ENCODE results near the gene CNTN4.

The CNTN4 gene

GRCh38 chr3:2579206-2579605, 480.5 kb downstream of the CNTN4 start:
- H3K4me1 ChIP-seq (ENCODE audit: low read depth, poor library complexity, severe bottlenecking): no peaks in the 10 kb centered on the region
- no peaks in the 10 kb centered on the region for H3K27me3 ChIP-seq (ENCODE audit: insufficient read depth, low read depth)
- no peak overlapping the region for H3K27ac ChIP-seq
- no peaks in the 10 kb centered on the region for H3K36me3 ChIP-seq (ENCODE audit: insufficient read depth)
- no peak overlapping the region for H3K4me3 ChIP-seq (IDR thresholded peaks at IDR 0.05; ENCODE audit: insufficient read depth, low read depth, low read length)
- TF ChIP-seq CTCF (conservative IDR thresholded peaks at IDR 0.05; ENCODE audit: low read depth, low read length): no peak
- no peak overlapping the region for H3K9ac ChIP-seq
- H2AFZ ChIP-seq (ENCODE audit: low read depth): no peak overlapping the region
- no peak overlapping the region for H3K4me2 ChIP-seq
- no peaks in the 10 kb centered on the region for H3K79me2 ChIP-seq (ENCODE audit: insufficient read depth, low read depth)
- H4K20me1 ChIP-seq (ENCODE audit: insufficient read depth): no peaks in the 10 kb centered on the region

- H3K4me1 ChIP-seq (ENCODE audit: low read depth, poor library complexity, severe bottlenecking): no peaks in the 10 kb centered on the region
- no peak overlapping the region for H3K27ac ChIP-seq
Measured at GRCh38 chr3:2583046-2583445, 484.4 kb downstream of the CNTN4 start.

GRCh38 chr3:2589336-2589969, 490.8 kb downstream of the CNTN4 start:
- Histone ChIP-seq H3K4me1 (ENCODE audit: low read depth, poor library complexity, severe bottlenecking) (no peaks in the 10 kb centered on the region), H3K4me3 (IDR thresholded peaks at IDR 0.05; ENCODE audit: insufficient read depth, low read depth, low read length) (no peak overlapping the region), H2AFZ (ENCODE audit: low read depth) (no peak overlapping the region), H3K9ac (no peak overlapping the region), H3K79me2 (ENCODE audit: insufficient read depth, low read depth) (no peaks in the 10 kb centered on the region), H3K27ac (no peak overlapping the region), H3K4me2 (no peak overlapping the region), H3K36me3 (ENCODE audit: insufficient read depth) (no peaks in the 10 kb centered on the region), H3K27me3 (ENCODE audit: insufficient read depth, low read depth) (no peaks in the 10 kb centered on the region), H4K20me1 (ENCODE audit: insufficient read depth) (no peaks in the 10 kb centered on the region)
- TF ChIP-seq CTCF (conservative IDR thresholded peaks at IDR 0.05; ENCODE audit: low read depth, low read length): no peak

More at GRCh38 chr3:2583046-2583445, 484.4 kb downstream of the CNTN4 start:
- H3K79me2 ChIP-seq (ENCODE audit: insufficient read depth, low read depth): no peaks in the 10 kb centered on the region
- H2AFZ ChIP-seq (ENCODE audit: low read depth): no peak overlapping the region
- H3K4me3 ChIP-seq (IDR thresholded peaks at IDR 0.05; ENCODE audit: insufficient read depth, low read depth, low read length): no peak overlapping the region
- TF ChIP-seq CTCF (conservative IDR thresholded peaks at IDR 0.05; ENCODE audit: low read depth, low read length): no peak
- no peaks in the 10 kb centered on the region for H3K27me3 ChIP-seq (ENCODE audit: insufficient read depth, low read depth)
- no peak overlapping the region for H3K9ac ChIP-seq
- H3K4me2 ChIP-seq: no peak overlapping the region
- H4K20me1 ChIP-seq (ENCODE audit: insufficient read depth): no peaks in the 10 kb centered on the region
- no peaks in the 10 kb centered on the region for H3K36me3 ChIP-seq (ENCODE audit: insufficient read depth)

DNA sequence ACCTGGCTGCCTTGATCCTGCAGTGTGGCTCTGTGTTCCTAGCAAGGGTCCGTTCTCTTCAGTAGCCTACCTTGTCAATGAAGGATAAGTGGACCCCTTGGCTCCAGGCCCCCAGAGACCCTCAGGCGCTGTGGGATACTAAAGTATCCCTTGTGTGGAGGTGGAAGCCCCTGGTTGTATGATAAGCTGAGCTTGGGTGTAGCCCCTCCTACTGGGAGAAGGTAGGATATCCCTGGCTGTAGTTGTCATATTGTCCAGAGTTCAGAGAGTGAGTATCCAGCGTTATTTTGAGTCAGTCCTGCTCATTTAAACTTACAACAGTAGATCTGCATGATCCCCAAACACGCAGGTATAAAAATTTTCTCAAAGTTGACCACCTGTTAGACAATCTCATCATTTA, 496.8 kb downstream of the CNTN4 start:
- H3K27me3 ChIP-seq (ENCODE audit: insufficient read depth, low read depth): no peaks in the 10 kb centered on the region
- no peaks in the 10 kb centered on the region for H4K20me1 ChIP-seq (ENCODE audit: insufficient read depth)
- no peaks in the 10 kb centered on the region for H3K4me1 ChIP-seq (ENCODE audit: low read depth, poor library complexity, severe bottlenecking)
- H2AFZ ChIP-seq (ENCODE audit: low read depth): no peak overlapping the region
- no peak for TF ChIP-seq CTCF (conservative IDR thresholded peaks at IDR 0.05; ENCODE audit: low read depth, low read length)
- H3K9ac ChIP-seq: no peak overlapping the region
- no peaks in the 10 kb centered on the region for H3K36me3 ChIP-seq (ENCODE audit: insufficient read depth)
- no peak overlapping the region for H3K27ac ChIP-seq
- H3K4me3 ChIP-seq (IDR thresholded peaks at IDR 0.05; ENCODE audit: insufficient read depth, low read depth, low read length): no peak overlapping the region
- H3K79me2 ChIP-seq (ENCODE audit: insufficient read depth, low read depth): no peaks in the 10 kb centered on the region
- no peak overlapping the region for H3K4me2 ChIP-seq

Data from KMS-11 (cell line).